GM12801 (cell line): Measurements from ENCODE around the gene PAXX.

Experiments
- CTCF ChIP-seq: IDR thresholded peaks from one replicate; pipeline ENCODE4 v1.5.1; 2011; ENCODE audit warnings: control low read depth; ENCODE audit not compliant: insufficient read length; ENCODE audit errors: extremely low read depth

PAXX gene

GRCh38 chr9:136946228-136947027, 45.8 kb upstream of the PAXX start:
- TF ChIP-seq CTCF = no peak

GRCh38 chr9:136947028-136947891, 45.0 kb upstream of the PAXX start:
- TF ChIP-seq CTCF = no peak

DNA sequence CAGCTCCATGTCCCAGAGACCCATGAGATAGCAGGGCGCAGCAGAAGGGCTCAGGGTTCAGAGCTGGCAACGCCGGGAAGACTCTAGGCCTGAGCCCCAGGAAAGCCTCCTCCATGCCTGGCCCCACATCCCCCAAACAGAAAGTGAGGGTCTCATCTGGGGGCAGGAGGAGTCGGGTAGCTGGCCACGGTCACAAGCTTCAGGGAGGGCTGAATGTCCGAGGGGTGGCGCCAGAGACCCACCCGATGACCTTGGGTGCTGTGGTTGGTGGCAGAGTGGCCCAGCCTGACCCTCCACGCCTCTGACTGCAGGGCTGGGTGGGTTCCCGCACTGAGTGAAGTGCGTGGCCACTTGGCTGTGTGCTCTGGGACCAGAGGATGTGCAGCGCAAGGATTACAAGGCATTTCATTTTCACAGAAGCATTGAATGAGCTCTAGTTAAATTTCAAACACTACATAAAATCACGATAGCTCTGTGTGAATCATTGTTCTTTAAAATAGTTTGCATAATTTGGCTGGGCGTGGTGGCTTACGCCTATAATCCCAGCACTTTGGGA, 44.2 kb upstream of the PAXX start:
- TF ChIP-seq CTCF = no peak

DNA sequence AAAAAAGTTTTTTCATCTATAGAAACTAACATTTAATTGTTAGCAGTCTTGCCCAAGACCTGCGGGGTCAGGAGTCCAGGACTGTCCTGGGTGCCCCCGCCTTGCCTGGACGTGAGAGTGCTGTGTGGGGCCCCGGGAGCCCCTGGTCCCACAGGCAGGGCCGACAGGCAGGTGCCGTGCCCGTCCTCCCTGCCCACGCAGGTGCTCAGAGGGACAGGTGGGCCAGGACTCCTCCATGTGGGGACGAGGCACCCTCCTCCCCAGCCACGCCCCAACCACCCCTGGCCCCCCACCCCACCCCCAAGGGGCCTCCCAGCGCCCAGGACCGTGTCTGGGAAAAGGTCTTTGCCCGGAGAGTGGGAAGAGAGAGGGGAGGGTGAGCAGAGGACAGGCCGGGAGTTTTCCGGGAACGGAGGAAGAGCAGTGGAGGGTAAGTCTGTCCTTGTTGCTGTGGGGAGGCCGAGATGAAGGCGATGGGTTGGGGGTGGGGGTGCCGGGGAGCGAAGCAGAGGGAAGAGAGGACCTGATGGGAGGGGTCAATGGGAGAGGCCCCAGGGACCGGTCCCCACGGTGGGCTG, 42.9 kb upstream of the PAXX start:
- TF ChIP-seq CTCF = no peak

DNA sequence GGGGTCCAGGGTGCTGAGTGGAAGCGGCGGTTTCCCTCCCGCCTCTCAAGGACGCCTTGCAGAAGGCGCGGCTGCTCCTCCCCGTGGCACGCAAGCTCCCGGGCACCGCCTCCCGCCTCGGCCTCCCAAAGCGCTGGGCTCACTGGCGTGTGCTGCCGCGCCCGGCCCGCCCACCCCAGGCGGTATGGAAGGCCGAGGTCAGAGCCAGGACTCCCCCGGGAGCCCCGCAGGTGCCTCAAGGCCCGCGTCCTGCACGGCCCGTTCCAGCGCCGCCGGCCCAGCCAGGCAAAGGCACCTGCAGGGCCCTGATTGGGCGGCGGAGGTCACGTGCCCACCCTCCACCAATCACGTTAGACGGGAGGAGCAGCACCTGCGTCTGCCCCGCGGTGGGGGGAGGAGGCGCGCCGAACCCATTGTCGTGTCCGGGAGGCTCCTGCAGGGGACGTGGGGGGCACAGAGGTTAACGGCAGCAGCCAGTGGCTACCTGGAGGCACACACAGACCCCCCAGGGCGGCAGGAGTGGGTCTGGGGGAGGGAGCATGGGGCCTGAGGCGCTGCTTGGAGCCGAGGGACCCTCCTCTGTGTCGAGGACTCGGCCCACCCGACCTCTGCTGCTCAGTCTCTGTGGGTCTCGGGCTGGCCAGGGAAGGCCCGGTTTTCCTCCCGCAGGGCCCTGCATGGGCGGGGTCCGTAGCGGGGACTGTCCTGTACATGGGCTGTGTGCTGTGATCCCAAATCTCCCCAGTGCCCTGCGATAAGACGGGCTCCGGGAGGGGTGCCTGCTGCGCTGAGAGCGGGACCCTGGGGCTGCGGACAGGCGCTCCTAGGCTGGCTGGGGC, 42.2 kb upstream of the PAXX start:
- no peak for TF ChIP-seq CTCF

- TF ChIP-seq CTCF = no peak
Measured at GRCh38 chr9:136950656-136951276, 41.5 kb upstream of the PAXX start.
